H1 (cell line): ENCODE data around the gene CFAP74. TPM values are rescaled to one million over a fixed set of nuclear protein-coding genes. Genes with fewer than 3 reads are reported as not detected.

Experiments
- CTCF ChIA-PET: fragments of 300-600 bp; sonication (Branson Sonifier 250); formaldehyde crosslinking; loops from one replicate; lab custom pipeline; 2021; ENCODE audit not compliant: partially characterized antibody; lab: Charles Lee
- POLR2A ChIA-PET: fragments of 300-600 bp; sonication (Branson Sonifier 250); formaldehyde crosslinking; loops from one replicate; lab custom pipeline; 2021; ENCODE audit warnings: inconsistent platforms; ENCODE audit not compliant: partially characterized antibody; lab: Charles Lee
- DNase-seq, 2 experiments: peaks; one replicate each; pipeline versions ENCODE4 v3.0.0 to v3.0.0-alpha.2; 2010 to 2022; ENCODE audit warnings: low spot score in 2 of 2, low read depth in 1 of 2, mixed read lengths in 1 of 2
- FAIRE-seq: peaks from 2 replicates; lab custom pipeline; 2011; peaks lifted over from hg19 to GRCh38; lab: Jason Lieb, UNC
- H2AFZ ChIP-seq: 2 replicates; pipeline ENCODE4 v1.8.1; 2012; ENCODE audit warnings: low read length, inconsistent platforms
- H2AK5ac ChIP-seq: 2 replicates; pipeline ENCODE4 v1.6.1; 2013; ENCODE audit warnings: low read depth, low read length
- H2BK120ac ChIP-seq: replicated peaks from 2 replicates; pipeline ENCODE3; 2013; ENCODE audit warnings: low read depth, low read length, inconsistent platforms
- H2BK12ac ChIP-seq: 2 replicates; pipeline ENCODE4 v1.6.1; 2013; ENCODE audit warnings: low read depth, low read length
- H2BK15ac ChIP-seq: 2 replicates; pipeline ENCODE4 v1.6.1; 2013; ENCODE audit warnings: low read length
- H2BK20ac ChIP-seq: 2 replicates; pipeline ENCODE4 v1.6.1; 2013; ENCODE audit warnings: low read length
- H2BK5ac ChIP-seq: 2 replicates; pipeline ENCODE4 v1.6.1; 2013; ENCODE audit warnings: low read depth, low read length
- H3K14ac ChIP-seq: 2 replicates; pipeline ENCODE4 v1.6.1; 2013; ENCODE audit warnings: inconsistent platforms; ENCODE audit not compliant: insufficient read length
- H3K18ac ChIP-seq: 2 replicates; pipeline ENCODE4 v1.6.1; 2013; ENCODE audit warnings: low read length; ENCODE audit errors: extremely low read depth
- H3K23ac ChIP-seq: 2 replicates; pipeline ENCODE4 v1.6.1; 2013; ENCODE audit warnings: inconsistent platforms; ENCODE audit not compliant: insufficient read length
- H3K23me2 ChIP-seq: 2 replicates; pipeline ENCODE4 v1.6.1; 2013; ENCODE audit warnings: low read depth, low read length
- H3K27ac ChIP-seq: 2 replicates; pipeline ENCODE4 v1.6.1; 2011; ENCODE audit warnings: low read depth, low read length, inconsistent platforms
- H3K27me3 ChIP-seq, 4 experiments: replicated peaks in 1 of 4; 1 replicate in 1 of 4; 2 replicates in 3 of 4; pipeline versions ENCODE4 v1.6.1 to v1.8.1; 2011 to 2013; ENCODE audit warnings: low read length in 3 of 4, mild to moderate bottlenecking in 3 of 4, inconsistent platforms in 2 of 4, mixed read lengths in 2 of 4, moderate library complexity in 1 of 4; ENCODE audit not compliant: control insufficient read depth in 3 of 4, insufficient read depth in 3 of 4; ENCODE audit errors: extremely low read depth in 1 of 4
- H3K36me3 ChIP-seq, 4 experiments: 2 replicates each; pipeline versions ENCODE4 v1.6.1 to v1.8.1; 2011 to 2013; ENCODE audit warnings: mild to moderate bottlenecking in 4 of 4, low read length in 3 of 4, moderate library complexity in 2 of 4, control low read depth in 1 of 4, inconsistent platforms in 1 of 4; ENCODE audit not compliant: insufficient read depth in 4 of 4, control insufficient read depth in 2 of 4
- H3K4ac ChIP-seq: replicated peaks from 2 replicates; pipeline ENCODE3; 2013; ENCODE audit warnings: low read length, low read depth, mixed read lengths, inconsistent platforms; ENCODE audit not compliant: insufficient read length
- H3K4me1 ChIP-seq, 4 experiments: replicated peaks in 1 of 4; 1 replicate in 1 of 4; 2 replicates in 3 of 4; pipeline versions ENCODE4 v1.6.1 to v1.8.1; 2011 to 2013; ENCODE audit warnings: low read length in 3 of 4, inconsistent platforms in 2 of 4, mixed read lengths in 1 of 4; ENCODE audit not compliant: insufficient read depth in 4 of 4, control insufficient read depth in 3 of 4
- H3K4me2 ChIP-seq, 2 experiments: 2 replicates each; pipeline versions ENCODE4 v1.6.1 to v1.8.1; 2011 to 2013; ENCODE audit warnings: low read depth in 2 of 2, low read length in 2 of 2, control low read depth in 1 of 2, inconsistent platforms in 1 of 2, mild to moderate bottlenecking in 1 of 2; ENCODE audit not compliant: insufficient read depth in 1 of 2
- H3K4me3 ChIP-seq, 4 experiments: fragments of 200-600, 300-600 bp in 1 of 4; sonication (generic), shearing (Covaris generic), sonication (Bioruptor Twin) in 1 of 4; 2 replicates each; pipeline versions ENCODE4 v1.5.1 to v1.8.1; 2011 to 2016; ENCODE audit warnings: low read length in 4 of 4, low read depth in 3 of 4, control low read depth in 2 of 4, inconsistent platforms in 2 of 4, mild to moderate bottlenecking in 2 of 4, mixed read lengths in 1 of 4, moderate library complexity in 1 of 4; ENCODE audit not compliant: insufficient read depth in 2 of 4; ENCODE audit errors: extremely low read depth in 1 of 4
- H3K56ac ChIP-seq: replicated peaks from 2 replicates; pipeline ENCODE3; 2013; ENCODE audit warnings: low read depth, mild to moderate bottlenecking, mixed read lengths, low read length, inconsistent platforms; ENCODE audit not compliant: insufficient read length
- H3K79me1 ChIP-seq: 2 replicates; pipeline ENCODE4 v1.6.1; 2013; ENCODE audit warnings: low read depth, low read length, control low read depth
- H3K79me2 ChIP-seq, 2 experiments: 2 replicates each; pipeline versions ENCODE4 v1.6.1 to v1.8.1; 2012 to 2013; ENCODE audit warnings: low read length in 2 of 2, mild to moderate bottlenecking in 2 of 2, inconsistent platforms in 1 of 2; ENCODE audit not compliant: insufficient read depth in 2 of 2, control insufficient read depth in 1 of 2
- H3K9ac ChIP-seq, 4 experiments: replicated peaks in 1 of 4; 1 replicate in 1 of 4; 2 replicates in 3 of 4; pipeline versions ENCODE4 v1.6.1 to v1.8.1; 2011 to 2013; ENCODE audit warnings: low read depth in 3 of 4, low read length in 3 of 4, control low read depth in 2 of 4, mild to moderate bottlenecking in 2 of 4, moderate library complexity in 2 of 4, inconsistent platforms in 1 of 4; ENCODE audit errors: extremely low read depth in 1 of 4
- H3K9me3 ChIP-seq, 2 experiments: 2 replicates each; pipeline versions ENCODE4 v1.6.1 to v1.8.1; 2012 to 2013; ENCODE audit warnings: mild to moderate bottlenecking in 2 of 2, moderate library complexity in 2 of 2, control low read depth in 1 of 2, inconsistent platforms in 1 of 2, low read depth in 1 of 2, low read length in 1 of 2, mixed read lengths in 1 of 2; ENCODE audit not compliant: insufficient read depth in 2 of 2
- H4K20me1 ChIP-seq, 2 experiments: replicated peaks in 1 of 2; 2 replicates each; pipeline versions ENCODE3 to v1.8.1; 2011 to 2013; ENCODE audit warnings: inconsistent platforms in 2 of 2, low read length in 2 of 2, mild to moderate bottlenecking in 1 of 2; ENCODE audit not compliant: insufficient read depth in 2 of 2, control insufficient read depth in 1 of 2
- H4K5ac ChIP-seq: 2 replicates; pipeline ENCODE4 v1.6.1; 2013; ENCODE audit warnings: low read length, low read depth, mixed read lengths, inconsistent platforms; ENCODE audit not compliant: insufficient read length
- H4K8ac ChIP-seq: 2 replicates; pipeline ENCODE4 v1.8.0; 2013; ENCODE audit warnings: mild to moderate bottlenecking, moderate library complexity, low read length, inconsistent platforms; ENCODE audit not compliant: insufficient read depth; ENCODE audit errors: extremely low read depth
- H4K91ac ChIP-seq: replicated peaks from 2 replicates; pipeline ENCODE3; 2013; ENCODE audit warnings: low read length, mixed read lengths, inconsistent platforms; ENCODE audit not compliant: insufficient read length
- ATF2 ChIP-seq: IDR thresholded peaks from 2 replicates; pipeline ENCODE4 v1.6.1; 2012; ENCODE audit warnings: low read length, inconsistent platforms
- BACH1 ChIP-seq: IDR thresholded peaks from 2 replicates; pipeline ENCODE4 v1.6.1; 2012; ENCODE audit warnings: low read length, improper control_type of control experiment
- CHD1 ChIP-seq: IDR thresholded peaks from 2 replicates; pipeline ENCODE4 v1.6.1; 2012; ENCODE audit warnings: low read depth, low read length, improper control_type of control experiment
- CTBP2 ChIP-seq: IDR thresholded peaks from 2 replicates; pipeline ENCODE4 v1.7.0; 2011; ENCODE audit warnings: borderline replicate concordance, mild to moderate bottlenecking, moderate library complexity, mixed read lengths, low read length; ENCODE audit not compliant: insufficient read depth, insufficient read length
- EGR1 ChIP-seq: IDR thresholded peaks from 2 replicates; pipeline ENCODE4 v1.6.1; 2011; ENCODE audit warnings: low read depth, low read length, borderline replicate concordance
- KDM5A ChIP-seq: fragments of 200-600 bp; IDR thresholded peaks from 2 replicates; pipeline ENCODE4 v1.7.1; 2012; ENCODE audit warnings: mild to moderate bottlenecking, low read length, inconsistent platforms, mixed read lengths
- MAX ChIP-seq: IDR thresholded peaks from 2 replicates; pipeline ENCODE4 v1.6.1; 2012; ENCODE audit warnings: inconsistent platforms
- NANOG ChIP-seq: IDR thresholded peaks from 2 replicates; pipeline ENCODE4 v1.6.1; 2011; ENCODE audit warnings: low read length, low read depth, mild to moderate bottlenecking, inconsistent platforms; ENCODE audit not compliant: insufficient read depth, poor library complexity, severe bottlenecking
- SP4 ChIP-seq: IDR thresholded peaks from 2 replicates; pipeline ENCODE4 v1.6.1; 2012; ENCODE audit warnings: low read length, inconsistent platforms
- TAF1 ChIP-seq: IDR thresholded peaks from 2 replicates; pipeline ENCODE4 v1.6.1; 2011; ENCODE audit warnings: mild to moderate bottlenecking, low read depth, low read length
- YY1 ChIP-seq: IDR thresholded peaks from 2 replicates; pipeline ENCODE4 v1.6.1; 2011; ENCODE audit warnings: low read depth, mild to moderate bottlenecking, low read length
- WGBS, 2 experiments: shearing (Covaris generic) in 1 of 2; methylation state at CpG; one replicate each; pipeline versions ENCODE4 v1.1.6 to v1.1.7; 2013 to 2015; ENCODE audit warnings: low lambda C conversion rate in 2 of 2, mixed read lengths in 2 of 2, inconsistent platforms in 1 of 2, low coverage in 1 of 2, missing lambda C conversion rate in 1 of 2; ENCODE audit not compliant: insufficient replicate concordance in 2 of 2, insufficient coverage in 1 of 2, insufficient read length in 1 of 2; ENCODE audit errors: extremely low coverage in 1 of 2, missing lambda C conversion rate in 1 of 2; 5-methylcytosine and 5-hydroxymethylcytosine counted together
- polyA plus RNA-seq, 7 experiments: library from polyadenylated mRNA; depleted of rRNA in 3 of 7; stranded (reverse) in 5 of 7; unstranded in 2 of 7; fragments of >200 nt in 5 of 7; fragments of 200-250 nt in 2 of 7; gene quantifications; 1 replicate in 5 of 7; 2 replicates in 1 of 7; 4 replicates in 1 of 7; pipeline versions ENCODE4 v1.2.1 to v1.2.3, GENCODE V29; 2011 to 2013; ENCODE audit warnings: missing spikeins in 2 of 7, mixed read lengths in 2 of 7
- total RNA-seq: library from RNA; stranded (reverse); fragmentation: NEBNext Ultra II Directional; extraction: Animal tissue kit (Norgen Biotek cat#: 25700); gene quantifications from 2 replicates; pipeline ENCODE4 v1.2.1, GENCODE V29; 2021

The CFAP74 gene
- total and polyA plus RNA-seq, 2 of the 8 experiments (the other 6 are each of a cell fraction or from before 2014, with no cell fraction given): 0.09 to 0.20 TPM

- H3K9ac ChIP-seq: no peak overlapping the region
- no peaks in the 10 kb centered on the region for H3K79me2 ChIP-seq
- no peak overlapping the region for H3K4me2 ChIP-seq
- no peak overlapping the region for H3K27ac ChIP-seq
- H2BK120ac ChIP-seq: no peak overlapping the region
- H3K79me1 ChIP-seq: no peaks in the 10 kb centered on the region
- FAIRE-seq (no peak), DNase-seq (no peak)
- H3K14ac ChIP-seq: no peak overlapping the region
- H2BK20ac ChIP-seq: no peak overlapping the region
- H4K20me1 ChIP-seq: no peaks in the 10 kb centered on the region
- H3K9me3 ChIP-seq: no peaks in the 10 kb centered on the region
- no peak overlapping the region for H3K4me3 ChIP-seq
- ChIA-PET POLR2A (no interaction called here), CTCF (interaction anchor here (0.7 to 1.0 kb wide), 2 partner anchors 39 to 1921 kb away, joined by 4 read pairs; no protein-coding TSS in a partner anchor)
- H3K4ac ChIP-seq: no peak overlapping the region
- H3K4me1 ChIP-seq: peaks cover 0 to 2% (median 0%) of the 10 kb centered on the region in 4 experiments; a peak in 3 of 7 replicates
- no peak overlapping the region for H2AFZ ChIP-seq
- H2BK5ac ChIP-seq: no peak overlapping the region
- no peaks in the 10 kb centered on the region for H3K36me3 ChIP-seq
- no peak overlapping the region for H3K18ac ChIP-seq
- no peak overlapping the region for H2BK12ac ChIP-seq
- 92% methylated on average over 21 of the region's 21 CpGs; no CpG with 5 or more reads in 1 of the 2 experiments for WGBS, 2 experiments
- H3K23ac ChIP-seq: no peak overlapping the region
- no peak overlapping the region for H4K8ac ChIP-seq
- no peak overlapping the region for H2BK15ac ChIP-seq
- no peak overlapping the region for H4K91ac ChIP-seq
- no peaks in the 10 kb centered on the region; the same call in 1 of the 2 replicates for H3K23me2 ChIP-seq
- H3K56ac ChIP-seq: no peak overlapping the region
- no peak overlapping the region for H2AK5ac ChIP-seq
- H3K27me3 ChIP-seq: peaks cover 0 to 2% (median 0%) of the 10 kb centered on the region in 4 experiments; a peak in 3 of 7 replicates
- H4K5ac ChIP-seq: no peak overlapping the region
- TF ChIP-seq MAX: no peak
- no peak for TF ChIP-seq BACH1
- TF ChIP-seq KDM5A: no peak
- TF ChIP-seq TAF1: no peak
- no peak for TF ChIP-seq ATF2
- no peak for TF ChIP-seq YY1
- no peak for TF ChIP-seq EGR1
- no peak for TF ChIP-seq CHD1
- TF ChIP-seq SP4: no peak
- no peak for TF ChIP-seq CTBP2
- no peak for TF ChIP-seq NANOG
Observed at GRCh38 chr1:2004856-2005255, 1.3 kb upstream of the CFAP74 start.
